Thymus (tissue), 11 donors: ENCODE measurements around the gene SPNS2. TPM values are rescaled to one million over a fixed set of nuclear protein-coding genes. Genes with fewer than 3 reads are reported as not detected.

Source experiments
- DNase-seq, 9 donors: peaks; one replicate each; pipeline ENCODE4 v3.0.0-alpha.2; 2013; ENCODE audit warnings: low spot score in 9 of 9, low read depth in 6 of 9, missing footprints in 1 of 9
- H3K27ac ChIP-seq, 2 donors: one replicate each; pipeline ENCODE4 v1.5.1; 2013; ENCODE audit warnings: control low read depth in 1 of 2, low read depth in 1 of 2, low read length in 1 of 2, mild to moderate bottlenecking in 1 of 2, moderate library complexity in 1 of 2
- H3K27me3 ChIP-seq, 2 donors: one replicate each; pipeline ENCODE4 v1.5.1; 2013; ENCODE audit warnings: low read length in 1 of 2; ENCODE audit not compliant: control insufficient read depth in 2 of 2, insufficient read depth in 1 of 2
- H3K36me3 ChIP-seq, 2 donors: one replicate each; pipeline ENCODE4 v1.5.1; 2013; ENCODE audit warnings: low read length in 1 of 2, mild to moderate bottlenecking in 1 of 2, moderate library complexity in 1 of 2; ENCODE audit not compliant: control insufficient read depth in 2 of 2, insufficient read depth in 2 of 2
- H3K4me1 ChIP-seq, 2 donors: one replicate each; pipeline ENCODE4 v1.5.1; 2013; ENCODE audit warnings: low read length in 2 of 2; ENCODE audit not compliant: control insufficient read depth in 2 of 2, insufficient read depth in 2 of 2
- H3K4me3 ChIP-seq, 2 donors: one replicate each; pipeline ENCODE4 v1.5.1; 2013; ENCODE audit warnings: low read length in 2 of 2, control low read depth in 1 of 2, mild to moderate bottlenecking in 1 of 2
- H3K9me3 ChIP-seq, 2 donors: one replicate each; pipeline ENCODE4 v1.5.1; 2013; ENCODE audit warnings: low read length in 1 of 2, mild to moderate bottlenecking in 1 of 2; ENCODE audit not compliant: control insufficient read depth in 2 of 2, insufficient read depth in 1 of 2
- WGBS: extraction: QIAGEN DNeasy Blood & Tissue Kit; methylation state at CpG from one replicate; pipeline ENCODE4 v1.1.7; 2013; 5-methylcytosine and 5-hydroxymethylcytosine counted together
- polyA plus RNA-seq: library from polyadenylated mRNA; stranded (reverse); fragments of 200-250 nt; gene quantifications from one replicate; pipeline ENCODE4 v1.2.3, GENCODE V29; 2013
- total RNA-seq: library from RNA; stranded (reverse); fragments of 120-200 nt; gene quantifications from one replicate; pipeline ENCODE4 v1.2.4, GENCODE V29; 2013
- donor health status: healthy.

The SPNS2 gene
- total and polyA plus RNA-seq, 2 donors, result 3.4 to 16.1 TPM

DNA sequence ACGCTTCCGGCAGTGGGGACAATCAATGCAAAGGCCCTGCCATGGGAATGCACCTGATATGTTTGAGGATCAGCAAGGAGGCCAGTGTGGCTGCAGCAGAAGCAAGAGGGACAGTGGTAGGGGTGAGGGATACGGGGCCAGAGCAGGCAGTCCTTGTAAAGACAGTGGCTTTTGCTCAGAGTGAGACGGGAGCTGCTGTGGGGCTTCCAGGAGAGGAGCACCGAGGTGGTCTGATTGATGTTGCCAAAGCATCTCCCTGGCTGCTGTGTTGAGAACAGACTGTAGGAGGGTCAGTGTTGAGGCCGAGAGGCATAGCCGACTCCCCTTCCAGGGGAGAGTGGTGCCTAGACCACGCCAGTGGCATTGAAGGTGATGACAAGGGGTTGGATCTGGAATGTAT is 11.4 kb upstream of the SPNS2 start:
- Histone ChIP-seq H3K9me3 (peaks cover 0 to 3% of the 10 kb centered on the region in 2 donors), H3K27ac (no peak overlapping the region), H3K4me1 (peaks cover 0 to 18% of the 10 kb centered on the region in 2 donors), H3K27me3 (no peaks in the 10 kb centered on the region), H3K4me3 (no peak overlapping the region), H3K36me3 (peaks cover 0 to under 1% of the 10 kb centered on the region in 2 donors)
- WGBS, result 96% methylated on average over 8 of the region's 8 CpGs
- DNase-seq, result no peak

DNA sequence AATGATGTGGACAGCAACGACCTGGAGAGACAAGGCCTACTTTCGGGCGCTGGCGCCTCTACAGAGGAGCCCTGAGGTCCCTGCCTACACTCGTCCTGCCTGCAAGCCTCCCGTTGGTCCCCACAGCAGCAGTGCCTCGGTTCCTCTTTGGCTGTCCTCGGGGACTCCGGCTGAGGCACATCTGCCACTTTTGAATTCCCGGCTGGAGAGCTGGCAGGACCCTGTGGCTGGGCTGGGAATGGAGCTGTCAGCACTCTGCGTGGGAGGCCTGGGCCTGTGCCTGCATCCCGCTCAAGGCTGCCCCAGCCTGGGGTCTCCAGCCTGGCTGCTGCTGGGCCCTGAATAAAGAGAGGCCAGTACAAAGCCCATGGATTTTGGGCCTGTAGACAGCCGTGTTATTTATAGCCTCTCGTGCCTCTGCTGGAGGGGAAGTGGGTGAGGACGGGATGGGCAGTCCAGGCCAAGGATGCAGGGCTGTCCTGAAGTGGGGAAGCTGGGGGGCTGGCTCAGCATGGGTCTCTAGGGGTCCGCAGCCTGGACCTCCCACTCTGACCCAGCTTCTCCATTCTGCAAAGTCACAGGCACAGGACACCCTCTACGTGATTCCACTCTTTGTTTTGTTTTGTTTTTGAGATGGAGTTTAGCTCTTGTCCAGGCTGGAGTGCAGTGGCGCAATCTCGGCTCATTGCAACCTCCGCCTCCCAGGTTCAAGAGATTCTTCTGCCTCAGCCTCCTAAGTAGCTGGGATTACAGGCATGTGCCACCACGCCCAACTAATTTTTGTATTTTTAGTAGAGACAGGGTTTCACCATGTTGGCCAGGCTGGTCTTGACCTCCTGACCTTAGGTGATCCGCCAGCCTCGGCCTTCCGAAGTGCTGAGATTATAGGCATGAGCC is 10.6 kb upstream of the SPNS2 start:
- Histone ChIP-seq H3K4me1 (peaks cover 0 to 23% of the 10 kb centered on the region in 2 donors), H3K9me3 (no peaks in the 10 kb centered on the region), H3K4me3 (no peak overlapping the region), H3K27ac (no peak overlapping the region), H3K27me3 (no peaks in the 10 kb centered on the region), H3K36me3 (no peaks in the 10 kb centered on the region)
- WGBS, result 92% methylated on average over 24 of the region's 24 CpGs
- DNase-seq, result no peak

DNA sequence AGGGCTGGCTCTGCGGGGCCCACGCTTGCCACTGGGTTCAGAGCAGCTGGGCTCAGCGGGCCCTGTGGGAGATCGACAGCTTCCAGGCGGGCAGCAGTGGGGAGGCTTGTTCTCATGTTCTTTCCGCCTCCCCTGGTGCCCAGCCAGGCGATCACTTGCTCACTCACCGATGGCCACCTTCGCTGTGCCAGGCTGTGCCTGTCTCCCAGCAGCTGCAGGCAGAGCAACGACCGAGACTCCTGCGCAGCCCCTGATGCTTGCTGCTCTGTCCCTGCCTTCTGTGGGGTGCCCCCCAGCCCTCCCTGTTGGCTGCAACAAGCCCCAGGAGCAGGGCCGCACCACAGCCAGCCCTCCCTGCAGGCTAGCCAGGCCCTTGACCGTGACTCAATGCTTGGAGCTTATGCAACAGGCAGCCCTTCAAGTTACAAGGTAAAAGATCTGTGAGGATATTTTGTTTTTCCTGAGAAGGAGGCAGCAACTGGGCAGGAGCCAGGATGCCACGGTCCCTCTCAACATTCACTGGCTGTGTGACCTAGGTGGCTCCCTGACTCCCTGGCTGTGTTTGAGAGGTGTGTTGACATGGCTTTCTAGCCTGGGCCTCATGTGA is 9.6 kb upstream of the SPNS2 start:
- H3K4me3 ChIP-seq, result no peak overlapping the region
- H3K9me3 ChIP-seq, result no peaks in the 10 kb centered on the region
- no peaks in the 10 kb centered on the region for H3K27me3 ChIP-seq
- no peak for DNase-seq
- H3K36me3 ChIP-seq, result no peaks in the 10 kb centered on the region
- WGBS, result 96% methylated on average over 15 of the region's 15 CpGs
- H3K27ac ChIP-seq, result no peak overlapping the region
- peaks cover 0 to 26% of the 10 kb centered on the region in 2 donors for H3K4me1 ChIP-seq

DNA sequence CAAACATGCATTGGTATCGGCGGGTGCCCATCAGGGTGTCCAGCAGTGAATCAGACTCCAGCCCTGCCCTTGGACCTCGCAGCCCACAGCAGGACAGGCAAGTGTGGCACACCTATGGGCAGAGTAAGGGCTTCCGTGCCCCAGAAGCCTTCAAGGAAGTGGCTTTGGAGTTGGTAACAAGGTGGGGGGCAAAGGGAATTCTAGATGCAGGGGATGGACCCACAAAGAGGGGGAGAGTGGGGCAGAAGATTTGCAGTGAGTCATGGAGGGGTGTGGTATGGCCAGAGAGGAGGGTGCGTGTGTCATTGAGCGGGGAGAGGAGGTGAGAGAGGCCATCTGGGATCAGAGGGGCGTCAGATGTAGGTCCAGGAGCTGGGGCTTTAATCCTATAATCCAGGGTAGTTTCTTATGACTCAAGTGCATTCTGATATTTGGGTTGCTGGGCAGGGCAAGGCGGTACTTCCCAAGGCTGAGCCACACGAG is 8.5 kb upstream of the SPNS2 start:
- no peak for DNase-seq
- peaks cover 0 to 26% of the 10 kb centered on the region in 2 donors for H3K4me1 ChIP-seq

DNA sequence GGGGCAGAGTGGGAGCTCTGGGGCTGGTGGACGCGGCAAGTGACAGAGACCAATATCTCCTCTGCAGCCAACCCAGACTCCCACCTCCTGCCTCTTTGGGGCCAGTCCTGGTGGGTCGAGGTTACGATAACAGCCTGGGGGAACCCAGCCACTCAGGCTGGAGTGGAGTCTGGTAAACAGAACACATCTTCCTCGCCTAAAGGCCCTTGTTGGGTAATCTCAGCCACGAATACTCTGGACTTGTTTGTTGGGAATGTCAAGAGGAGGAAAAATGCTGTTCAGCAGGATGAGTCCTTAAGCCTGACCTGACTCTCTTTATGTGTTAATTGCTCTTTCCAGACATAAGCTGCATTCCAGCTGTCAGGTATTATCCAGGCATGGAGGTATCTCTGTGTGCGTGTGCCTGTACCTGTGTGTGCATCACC is 8.0 kb upstream of the SPNS2 start:
- no peak overlapping the region for H3K4me3 ChIP-seq
- no peak overlapping the region for H3K27ac ChIP-seq
- no peak for DNase-seq
- no peaks in the 10 kb centered on the region for H3K9me3 ChIP-seq
- no peaks in the 10 kb centered on the region for H3K27me3 ChIP-seq
- H3K36me3 ChIP-seq, result no peaks in the 10 kb centered on the region
- H3K4me1 ChIP-seq, result peaks cover 0 to 22% of the 10 kb centered on the region in 2 donors
- WGBS, result 90% methylated on average over 7 of the region's 7 CpGs

More for the DNA sequence above, 8.5 kb upstream of the SPNS2 start:
- 96% methylated on average over 9 of the region's 9 CpGs for WGBS
- no peaks in the 10 kb centered on the region for H3K9me3 ChIP-seq
- H3K27me3 ChIP-seq, result no peaks in the 10 kb centered on the region
- H3K36me3 ChIP-seq, result no peaks in the 10 kb centered on the region
- H3K4me3 ChIP-seq, result no peak overlapping the region
- no peak overlapping the region for H3K27ac ChIP-seq

DNA sequence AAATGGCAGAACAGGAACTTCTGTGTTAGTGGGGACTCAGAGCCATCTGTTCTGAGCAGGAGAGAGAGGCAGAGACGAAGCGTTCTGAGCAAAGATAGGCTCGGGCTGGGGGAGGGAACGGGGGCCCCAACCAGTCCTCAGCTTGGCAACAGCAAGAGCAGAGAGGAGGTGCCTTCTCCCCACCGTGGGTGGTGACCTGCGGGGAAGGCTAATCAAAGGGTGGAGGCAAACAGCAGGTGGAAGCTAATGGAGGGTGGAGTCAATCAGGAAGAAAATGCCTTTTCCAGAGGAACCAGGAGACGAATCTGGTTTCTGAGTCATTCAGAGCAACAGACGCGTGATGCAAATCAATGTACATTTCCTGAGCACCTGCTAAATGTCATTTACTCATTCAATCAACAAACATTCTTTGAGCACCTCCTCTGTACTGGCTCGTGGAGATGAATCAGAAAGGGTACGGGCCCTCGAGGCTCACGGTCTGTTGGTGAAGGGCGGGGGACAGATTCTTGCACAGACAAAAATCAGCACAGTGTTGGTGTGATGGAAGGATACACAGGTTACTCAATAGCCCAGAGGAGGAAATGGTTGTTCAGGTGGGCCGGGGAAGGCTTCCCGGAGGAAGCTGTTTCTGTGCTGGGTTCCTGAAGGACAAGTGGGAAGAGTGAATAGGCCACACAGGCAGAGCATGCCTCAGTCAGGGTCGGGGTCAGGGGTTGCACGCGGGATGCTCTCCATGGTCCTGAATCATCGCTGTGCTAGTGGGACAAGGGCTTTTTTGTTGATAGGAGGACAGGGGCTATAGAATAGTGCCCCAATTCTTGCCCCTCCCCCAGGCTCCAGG is 5.7 kb upstream of the SPNS2 start:
- H3K27ac ChIP-seq, result no peak overlapping the region
- no peaks in the 10 kb centered on the region for H3K36me3 ChIP-seq
- H3K9me3 ChIP-seq, result no peaks in the 10 kb centered on the region
- peaks cover 0 to 13% of the 10 kb centered on the region in 2 donors for H3K27me3 ChIP-seq
- H3K4me1 ChIP-seq, result peaks cover 0 to 12% of the 10 kb centered on the region in 2 donors
- DNase-seq, result peak in 7 of 9 donors; percentile 48 to 80 (median 62)
- WGBS, result 79% methylated on average over 20 of the region's 20 CpGs
- H3K4me3 ChIP-seq, result no peak overlapping the region

DNA sequence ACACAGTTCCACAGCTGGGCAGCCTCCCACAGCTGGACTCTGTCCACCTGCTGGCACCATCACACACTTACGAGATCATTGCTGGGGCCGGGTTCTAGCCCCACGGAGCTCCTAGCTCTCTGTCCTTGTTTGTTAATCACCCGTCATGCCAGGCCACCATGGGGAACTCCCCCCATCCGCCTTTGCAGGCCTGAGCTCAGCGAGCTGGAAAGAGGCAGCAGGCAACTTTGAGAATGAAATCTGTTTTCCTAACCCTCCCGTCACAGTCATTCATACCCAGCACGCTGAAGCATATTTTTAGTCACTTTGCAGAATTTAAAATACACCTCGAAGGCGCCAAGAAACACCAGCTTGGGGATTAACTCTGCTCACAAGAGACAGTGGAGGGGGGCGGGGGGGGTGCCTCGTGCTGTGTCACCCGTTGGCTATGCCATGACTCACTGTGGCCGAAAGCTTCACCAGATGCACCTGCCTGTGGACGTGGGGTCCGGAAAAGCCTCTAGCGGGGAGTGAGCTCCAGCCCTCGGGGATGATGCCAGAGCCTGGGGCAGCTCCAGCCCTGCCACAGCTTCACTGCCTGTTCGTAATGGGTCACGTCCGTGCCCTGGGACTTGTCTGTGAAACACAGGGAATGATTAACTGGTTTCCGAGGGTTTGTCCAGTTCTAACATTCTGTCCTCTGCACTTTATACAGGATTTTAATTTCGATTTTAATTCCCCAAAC is 1.4 kb upstream of the SPNS2 start:
- H3K4me1 ChIP-seq, result peaks cover 16 to 40% of the 10 kb centered on the region in 2 donors
- H3K9me3 ChIP-seq, result peaks cover 1 to 3% of the 10 kb centered on the region in 2 donors
- H3K27ac ChIP-seq, result no peak overlapping the region
- 85% methylated on average over 23 of the region's 23 CpGs for WGBS
- no peak overlapping the region for H3K4me3 ChIP-seq
- no peaks in the 10 kb centered on the region for H3K36me3 ChIP-seq
- peaks cover 30 to 50% of the 10 kb centered on the region in 2 donors for H3K27me3 ChIP-seq
- DNase-seq, result no peak

DNA sequence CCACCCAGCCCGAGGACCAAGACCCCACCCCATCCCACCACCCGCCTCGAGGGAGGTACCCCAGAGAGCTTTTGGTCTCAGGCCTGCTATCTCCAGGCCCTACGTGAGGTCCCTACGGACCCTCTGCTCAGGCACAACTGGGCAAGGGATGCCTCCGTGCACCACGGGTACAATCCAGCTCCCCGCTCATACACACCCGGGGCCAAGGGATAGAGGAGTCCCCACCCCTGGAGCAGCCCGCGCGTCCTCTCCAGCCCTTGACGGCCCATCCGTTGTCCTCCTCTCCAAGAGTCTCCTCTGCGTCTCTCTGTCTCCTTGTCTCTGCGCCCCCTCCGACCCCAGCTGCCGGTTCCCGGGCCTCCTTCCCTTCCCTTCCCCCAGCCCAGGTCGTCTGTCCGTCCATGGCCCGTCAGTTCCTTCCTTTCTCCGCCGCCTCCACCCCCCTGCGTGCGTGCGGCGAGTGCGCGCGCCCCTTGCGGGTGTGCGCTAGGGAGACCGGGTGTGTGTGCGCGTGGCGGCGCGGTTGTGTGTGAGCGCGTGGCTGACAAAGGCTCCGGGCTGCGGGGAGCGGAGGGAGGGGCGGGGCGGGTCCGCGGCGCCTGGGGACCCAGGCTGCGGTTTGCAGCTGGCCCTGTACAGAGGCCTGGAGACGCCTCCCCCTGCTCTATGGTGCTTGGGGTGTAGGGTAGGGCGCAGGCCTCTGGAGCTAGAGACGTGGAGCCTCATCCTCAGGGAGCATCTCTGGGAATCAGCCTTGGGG is 930 bp downstream of the SPNS2 start:
- Histone ChIP-seq H3K4me3 (peak overlapping the region; percentile 5 to 56), H3K9me3 (peaks cover 1 to 3% of the 10 kb centered on the region in 2 donors), H3K27me3 (peaks cover 30 to 61% of the 10 kb centered on the region in 2 donors), H3K27ac (no peak overlapping the region), H3K4me1 (peaks cover 28 to 42% of the 10 kb centered on the region in 2 donors), H3K36me3 (no peaks in the 10 kb centered on the region)
- DNase-seq, result no peak
- WGBS, result under 1% methylated on average over 53 of the region's 53 CpGs
